IMR-90 (cell line): ENCODE data around the gene RUNX1. TPM values are rescaled to one million over a fixed set of nuclear protein-coding genes. Genes with fewer than 3 reads are reported as not detected.

Experiments used
- ATAC-seq: fragments of 200-7000 bp; cut with Tn5 transposase; 2 replicates; pipeline ENCODE4 v1.9.1; 2020; ENCODE audit warnings: low read depth, mild to moderate bottlenecking, moderate library complexity
- BruUV-seq: library from RNA; stranded (reverse); fragments of 400-500 nt; replicated peaks from 2 replicates; lab custom pipeline; 2021; lab: Mats Ljungman, UMichigan
- CTCF ChIA-PET: fragments of 300-600 bp; formaldehyde crosslinking; extraction: SDS; loops from one replicate; lab custom pipeline; 2021; ENCODE audit warnings: antibody characterized with exemption; lab: Yijun Ruan, JAX
- POLR2A ChIA-PET: fragments of 300-600 bp; sonication (Branson Sonifier 250); formaldehyde crosslinking; loops from one replicate; lab custom pipeline; 2022; ENCODE audit warnings: antibody characterized with exemption; ENCODE audit not compliant: unreplicated experiment; lab: Charles Lee
- DNase-seq: peaks from one replicate; pipeline ENCODE4 v3.0.0; 2013
- H2AFZ ChIP-seq: replicated peaks from 2 replicates; pipeline ENCODE3; 2013; ENCODE audit warnings: low read length, mild to moderate bottlenecking; ENCODE audit not compliant: poor library complexity
- H2AK5ac ChIP-seq: 2 replicates; pipeline ENCODE4 v1.6.1; 2013; ENCODE audit warnings: low read depth, low read length, inconsistent platforms
- H2AK9ac ChIP-seq: replicated peaks from 2 replicates; pipeline ENCODE3; 2013; ENCODE audit warnings: mild to moderate bottlenecking, low read depth, low read length, moderate library complexity; ENCODE audit not compliant: poor library complexity
- H2BK120ac ChIP-seq: 2 replicates; pipeline ENCODE4 v1.6.1; 2013; ENCODE audit warnings: low read depth, low read length, inconsistent platforms
- H2BK15ac ChIP-seq: 3 replicates; pipeline ENCODE4 v1.6.1; 2013; ENCODE audit warnings: low read depth, low read length, inconsistent platforms
- H2BK20ac ChIP-seq: 2 replicates; pipeline ENCODE4 v1.6.1; 2013; ENCODE audit warnings: low read depth, mild to moderate bottlenecking, inconsistent platforms, low read length, moderate library complexity
- H2BK5ac ChIP-seq: 2 replicates; pipeline ENCODE4 v1.6.1; 2013; ENCODE audit warnings: mild to moderate bottlenecking, low read depth, low read length, inconsistent platforms; ENCODE audit not compliant: poor library complexity, severe bottlenecking
- H3K14ac ChIP-seq: replicated peaks from 2 replicates; pipeline ENCODE4 v1.6.1; 2013; ENCODE audit warnings: low read depth, low read length, inconsistent platforms
- H3K18ac ChIP-seq: 2 replicates; pipeline ENCODE4 v1.6.1; 2013; ENCODE audit warnings: low read depth, low read length, control low read depth
- H3K23ac ChIP-seq: 2 replicates; pipeline ENCODE4 v1.6.1; 2013; ENCODE audit warnings: low read depth, low read length, inconsistent platforms
- H3K27ac ChIP-seq: 2 replicates; pipeline ENCODE4 v1.5.1; 2013; ENCODE audit warnings: mild to moderate bottlenecking, control low read depth, low read length; ENCODE audit not compliant: insufficient read depth
- H3K27me3 ChIP-seq: 2 replicates; pipeline ENCODE4 v1.6.1; 2013; ENCODE audit warnings: low read length; ENCODE audit not compliant: control insufficient read depth, insufficient read depth
- H3K36me3 ChIP-seq: 2 replicates; pipeline ENCODE4 v1.6.1; 2013; ENCODE audit warnings: low read length, mixed read lengths; ENCODE audit not compliant: control insufficient read depth, insufficient read depth
- H3K4ac ChIP-seq: 2 replicates; pipeline ENCODE4 v1.6.1; 2013; ENCODE audit warnings: low read depth, low read length, inconsistent platforms
- H3K4me1 ChIP-seq: 2 replicates; pipeline ENCODE4 v1.6.1; 2013; ENCODE audit warnings: low read length, mixed read lengths; ENCODE audit not compliant: control insufficient read depth, insufficient read depth
- H3K4me2 ChIP-seq: 2 replicates; pipeline ENCODE4 v1.6.1; 2013; ENCODE audit warnings: low read depth, mild to moderate bottlenecking, control low read depth, low read length, moderate library complexity
- H3K4me3 ChIP-seq: 2 replicates; pipeline ENCODE4 v1.5.1; 2013; ENCODE audit warnings: low read depth, mild to moderate bottlenecking, control low read depth, low read length, moderate library complexity; ENCODE audit not compliant: insufficient read depth
- H3K56ac ChIP-seq: 2 replicates; pipeline ENCODE4 v1.6.1; 2013; ENCODE audit warnings: low read length, inconsistent platforms; ENCODE audit not compliant: insufficient read depth; ENCODE audit errors: extremely low read depth
- H3K79me1 ChIP-seq, 2 experiments: 2 replicates each; pipeline ENCODE4 v1.6.1; 2013; ENCODE audit warnings: low read length in 2 of 2, inconsistent platforms in 1 of 2, low read depth in 1 of 2
- H3K9ac ChIP-seq: 2 replicates; pipeline ENCODE4 v1.6.1; 2013; ENCODE audit warnings: low read depth, low read length, control low read depth
- H3K9me1 ChIP-seq: 2 replicates; pipeline ENCODE4 v1.6.1; 2013; ENCODE audit warnings: low read length, inconsistent platforms; ENCODE audit not compliant: insufficient read depth
- H3K9me3 ChIP-seq: 2 replicates; pipeline ENCODE4 v1.6.1; 2013; ENCODE audit warnings: low read length; ENCODE audit not compliant: control insufficient read depth, insufficient read depth
- H4K20me1 ChIP-seq: 2 replicates; pipeline ENCODE4 v1.6.1; 2013; ENCODE audit warnings: low read length, inconsistent platforms; ENCODE audit not compliant: insufficient read depth
- H4K5ac ChIP-seq: 2 replicates; pipeline ENCODE4 v1.6.1; 2013; ENCODE audit warnings: mild to moderate bottlenecking, low read depth, low read length, control low read depth
- H4K8ac ChIP-seq, 2 experiments: 2 replicates each; pipeline ENCODE4 v1.6.1; 2013; ENCODE audit warnings: low read depth in 2 of 2, low read length in 2 of 2, control low read depth in 1 of 2, inconsistent platforms in 1 of 2
- H4K91ac ChIP-seq: 2 replicates; pipeline ENCODE4 v1.6.1; 2013; ENCODE audit warnings: low read depth, low read length, inconsistent platforms; ENCODE audit not compliant: insufficient read depth
- BHLHE40 ChIP-seq: fragments of 150-350 bp; IDR thresholded peaks from 2 replicates; pipeline ENCODE4 v1.6.1; 2016; ENCODE audit warnings: mild to moderate bottlenecking, low read depth, low read length
- CEBPB ChIP-seq: IDR thresholded peaks from 2 replicates; pipeline ENCODE4 v1.6.1; 2012; ENCODE audit warnings: low read depth, low read length, improper control_type of control experiment
- CTCF ChIP-seq: conservative IDR thresholded peaks from 2 replicates; pipeline ENCODE4 v1.5.1; 2012; ENCODE audit warnings: mild to moderate bottlenecking, low read depth, low read length, improper control_type of control experiment
- FOS ChIP-seq: fragments of 150-350 bp; IDR thresholded peaks from 2 replicates; pipeline ENCODE4 v1.6.1; 2016; ENCODE audit warnings: low read depth, low read length
- MAFK ChIP-seq: IDR thresholded peaks from 2 replicates; pipeline ENCODE4 v1.6.1; 2012; ENCODE audit warnings: low read depth, low read length, improper control_type of control experiment
- MAZ ChIP-seq: IDR thresholded peaks from 2 replicates; pipeline ENCODE4 v1.6.1; 2012; ENCODE audit warnings: low read depth, mild to moderate bottlenecking, low read length, improper control_type of control experiment, moderate library complexity, borderline replicate concordance
- MXI1 ChIP-seq: IDR thresholded peaks from 2 replicates; pipeline ENCODE4 v1.6.1; 2012; ENCODE audit warnings: low read depth, mild to moderate bottlenecking, low read length, moderate library complexity, borderline replicate concordance
- NFE2L2 ChIP-seq: fragments of 150-350 bp; IDR thresholded peaks from 2 replicates; pipeline ENCODE4 v1.6.1; 2016; ENCODE audit warnings: low read depth, mild to moderate bottlenecking, low read length
- SMC3 ChIP-seq: fragments of 150-350 bp; IDR thresholded peaks from 2 replicates; pipeline ENCODE4 v1.6.1; 2016; ENCODE audit warnings: low read depth, mild to moderate bottlenecking, antibody characterized with exemption, low read length, moderate library complexity
- USF2 ChIP-seq: fragments of 150-350 bp; IDR thresholded peaks from 2 replicates; pipeline ENCODE4 v1.6.1; 2017; ENCODE audit warnings: mild to moderate bottlenecking, antibody characterized with exemption, low read length, low read depth
- WGBS, 2 experiments: methylation state at CpG; one replicate each; pipeline versions ENCODE4 v1.1.5 to v1.1.7; 2013; ENCODE audit warnings: missing lambda C conversion rate in 2 of 2; ENCODE audit not compliant: insufficient read length in 1 of 2; ENCODE audit errors: extremely low coverage in 2 of 2; 5-methylcytosine and 5-hydroxymethylcytosine counted together
- dilution Hi-C: fragments of 300-500 bp; cut with HindIII; formaldehyde crosslinking; loops from one replicate; pipeline ENCODE4 v1.14.3; 2018; ENCODE audit warnings: low sequenced_read_pairs; ENCODE audit not compliant: unreplicated experiment
- in situ Hi-C: fragments of 300-500 bp; cut with MboI; formaldehyde crosslinking; loops from 3 replicates; pipeline ENCODE4 v1.14.3; 2019; ENCODE audit warnings: low sequenced_read_pairs, inconsistent platforms, mixed read lengths
- intact Hi-C: fragments of 100-400 bp; cut with micrococcal nuclease; formaldehyde crosslinking; loops from 2 replicates; pipeline ENCODE4 v1.10.0; 2022
- polyA plus RNA-seq, 3 experiments: library from polyadenylated mRNA; depleted of rRNA; stranded (reverse); fragments of >200 nt; gene quantifications; 2 replicates each; pipeline ENCODE4 v1.2.3, GENCODE V29; 2012; ENCODE audit warnings: low replicate concordance in 1 of 3
- total RNA-seq: library from RNA; depleted of rRNA; stranded (reverse); fragments of >200 nt; gene quantifications from 2 replicates; pipeline ENCODE4 v1.2.3, GENCODE V29; 2012
- TF ChIP-seq, protein P1 (sequence below): fragments of 150-350 bp; IDR thresholded peaks from 2 replicates; pipeline ENCODE4 v1.6.1; 2016; ENCODE audit warnings: low read depth, mild to moderate bottlenecking, low read length, moderate library complexity, borderline replicate concordance

Gene RUNX1
- total and polyA plus RNA-seq, 2 of the 4 experiments (the other 2 are of a cell fraction): 34.5 to 56.5 TPM

- DNase-seq (no peak), ATAC-seq (no peak)
- Histone ChIP-seq H3K4me3 (no peak overlapping the region), H3K23ac (no peak overlapping the region), H3K4me1 (no peaks in the 10 kb centered on the region; the same call in 1 of the 2 replicates), H4K8ac (no peak overlapping the region), H2BK15ac (no peak overlapping the region), H2BK5ac (no peak overlapping the region), H4K5ac (no peak overlapping the region), H3K36me3 (no peaks in the 10 kb centered on the region), H3K9ac (no peak overlapping the region), H3K4ac (no peak overlapping the region), H2AK5ac (no peak overlapping the region), H3K18ac (no peak overlapping the region), H3K79me1 (no peaks in the 10 kb centered on the region), H2BK120ac (no peak overlapping the region), H2BK20ac (no peak overlapping the region), H3K9me3 (no peaks in the 10 kb centered on the region), H3K14ac (no peak overlapping the region), H3K4me2 (no peak overlapping the region), H3K27me3 (no peaks in the 10 kb centered on the region), H3K27ac (no peak overlapping the region), H2AK9ac (no peak overlapping the region), H4K20me1 (no peaks in the 10 kb centered on the region), H3K9me1 (no peaks in the 10 kb centered on the region), H4K91ac (no peak overlapping the region), H2AFZ (no peak overlapping the region), H3K56ac (no peak overlapping the region)
- dilution Hi-C loops: no loop called here
- no TSS peak for BruUV-seq
- TF ChIP-seq CTCF (no peak), NFE2L2 (no peak), SMC3 (no peak), MXI1 (no peak), USF2 (no peak), MAZ (no peak), CEBPB (no peak), MAFK (no peak), BHLHE40 (no peak), FOS (no peak)
- TF ChIP-seq, protein P1, sequence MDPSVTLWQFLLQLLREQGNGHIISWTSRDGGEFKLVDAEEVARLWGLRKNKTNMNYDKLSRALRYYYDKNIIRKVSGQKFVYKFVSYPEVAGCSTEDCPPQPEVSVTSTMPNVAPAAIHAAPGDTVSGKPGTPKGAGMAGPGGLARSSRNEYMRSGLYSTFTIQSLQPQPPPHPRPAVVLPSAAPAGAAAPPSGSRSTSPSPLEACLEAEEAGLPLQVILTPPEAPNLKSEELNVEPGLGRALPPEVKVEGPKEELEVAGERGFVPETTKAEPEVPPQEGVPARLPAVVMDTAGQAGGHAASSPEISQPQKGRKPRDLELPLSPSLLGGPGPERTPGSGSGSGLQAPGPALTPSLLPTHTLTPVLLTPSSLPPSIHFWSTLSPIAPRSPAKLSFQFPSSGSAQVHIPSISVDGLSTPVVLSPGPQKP: no peak
- POLR2A ChIA-PET: interaction anchor here (0.5 kb wide), 1 partner anchor 926 kb away, joined by 3 read pairs; no protein-coding TSS in a partner anchor
- in situ Hi-C loops: no loop called here
- no CpG with 5 or more reads among the region's 4 CpGs for WGBS, 2 experiments
- intact Hi-C loops: no loop called here
- CTCF ChIA-PET: no interaction called here
Observed at GRCh38 chr21:34923626-34924025, 125.5 kb downstream of the RUNX1 start.
